Measurements from ENCODE around the gene SPAG16.

Gene SPAG16

DNA sequence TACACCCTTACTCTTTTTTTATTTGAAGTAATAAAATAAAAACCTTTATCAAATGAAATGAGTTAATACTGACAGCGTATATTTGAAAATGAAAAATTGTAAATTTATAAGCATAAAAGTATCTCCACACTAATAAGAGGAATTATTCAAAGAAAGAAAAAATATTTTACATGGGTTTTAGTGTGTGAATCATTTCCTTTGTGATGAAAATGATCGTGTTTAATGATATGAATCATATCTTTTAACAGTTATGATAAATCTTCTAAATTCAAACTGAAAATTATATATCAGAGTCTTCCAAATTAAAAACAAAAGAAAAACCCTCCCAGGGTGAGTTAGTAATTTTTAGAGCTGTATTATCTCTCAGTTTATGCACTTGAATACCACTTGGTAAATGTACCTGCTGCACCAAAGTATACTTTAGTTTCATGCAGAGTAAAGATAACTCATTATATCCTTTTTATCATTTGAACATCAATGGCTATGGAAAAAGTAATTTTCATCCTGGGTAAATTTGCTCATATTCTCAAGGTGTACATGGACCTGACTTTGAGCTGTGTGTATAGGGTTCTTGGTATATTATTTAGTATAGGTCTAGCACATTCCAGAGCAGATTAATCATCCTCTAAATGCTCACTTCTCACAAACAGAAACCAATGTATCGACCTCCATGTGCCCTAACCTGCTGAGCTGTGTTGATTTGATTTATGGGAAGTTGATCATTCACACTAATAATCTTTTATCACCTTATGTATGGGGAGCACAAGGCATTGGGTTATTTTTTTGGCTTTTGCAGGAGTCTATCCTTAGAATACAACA lies 1027.9 kb downstream of the SPAG16 start:
- H3K4me3 ChIP-seq = no peak overlapping the region
- no peaks in the 10 kb centered on the region; the same call in 1 of the 2 replicates for H3K4me1 ChIP-seq
- H3K9me3 ChIP-seq = no peaks in the 10 kb centered on the region
- H3K27me3 ChIP-seq (ENCODE audit: low read depth) = no peaks in the 10 kb centered on the region
- no peak for DNase-seq (ENCODE audit: low spot score in 2 of 2)
- in situ Hi-C loops (cut with MboI; ENCODE audit: low sequenced_read_pairs) = no loop called here
- no peaks in the 10 kb centered on the region for H3K36me3 ChIP-seq (replicated peaks)

DNA sequence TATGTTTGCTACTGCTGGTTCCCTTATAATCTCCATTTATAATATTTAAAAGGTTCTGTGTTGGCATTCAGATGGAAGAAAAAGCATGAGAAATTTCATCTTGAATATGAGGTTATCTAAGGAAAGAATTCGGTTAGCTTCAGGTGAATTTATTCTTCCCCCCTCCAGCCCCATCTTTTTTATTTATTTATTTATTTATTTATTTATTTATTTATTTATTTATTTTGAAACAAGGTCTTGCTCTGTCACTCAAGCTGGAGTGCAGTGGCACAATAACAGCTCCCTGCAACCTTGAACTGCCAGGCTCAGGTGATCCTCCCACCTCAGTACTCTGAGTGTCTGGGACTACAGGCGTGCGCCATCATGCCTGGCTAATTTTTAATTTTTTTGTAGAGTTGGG lies 1031.1 kb downstream of the SPAG16 start:
- Histone ChIP-seq H3K9me3 (no peaks in the 10 kb centered on the region), H3K27me3 (ENCODE audit: low read depth) (no peaks in the 10 kb centered on the region), H3K36me3 (replicated peaks) (no peaks in the 10 kb centered on the region), H3K4me1 (peaks cover 6% of the 10 kb centered on the region), H3K4me3 (no peak overlapping the region)
- in situ Hi-C loops (cut with MboI; ENCODE audit: low sequenced_read_pairs) = no loop called here
- DNase-seq (ENCODE audit: low spot score in 2 of 2) = no peak

DNA sequence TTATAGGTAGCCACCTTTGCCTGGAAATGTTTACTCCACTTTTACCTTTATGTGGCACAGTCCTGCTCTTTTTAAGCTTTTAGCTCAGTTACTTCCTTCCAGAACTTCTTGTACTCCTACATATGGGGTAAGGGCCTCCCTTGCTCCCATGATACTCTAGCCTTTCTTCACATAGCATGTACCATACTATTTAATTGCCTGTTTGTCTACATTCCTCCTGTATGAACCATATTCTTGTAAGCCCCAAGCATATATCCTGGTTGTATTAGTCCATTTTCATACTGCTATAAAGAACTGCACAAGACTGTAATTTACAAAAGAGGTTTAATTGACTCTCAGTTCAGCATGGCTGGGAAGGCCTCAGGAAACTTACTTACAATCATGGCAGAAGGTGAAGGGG lies 1035.9 kb downstream of the SPAG16 start:
- Histone ChIP-seq H3K9me3 (no peaks in the 10 kb centered on the region), H3K4me1 (peaks cover 6% of the 10 kb centered on the region), H3K27me3 (ENCODE audit: low read depth) (no peaks in the 10 kb centered on the region), H3K4me3 (no peak overlapping the region), H3K36me3 (replicated peaks) (no peaks in the 10 kb centered on the region)
- in situ Hi-C loops (cut with MboI; ENCODE audit: low sequenced_read_pairs) = no loop called here
- DNase-seq (ENCODE audit: low spot score in 2 of 2) = no peak

DNA sequence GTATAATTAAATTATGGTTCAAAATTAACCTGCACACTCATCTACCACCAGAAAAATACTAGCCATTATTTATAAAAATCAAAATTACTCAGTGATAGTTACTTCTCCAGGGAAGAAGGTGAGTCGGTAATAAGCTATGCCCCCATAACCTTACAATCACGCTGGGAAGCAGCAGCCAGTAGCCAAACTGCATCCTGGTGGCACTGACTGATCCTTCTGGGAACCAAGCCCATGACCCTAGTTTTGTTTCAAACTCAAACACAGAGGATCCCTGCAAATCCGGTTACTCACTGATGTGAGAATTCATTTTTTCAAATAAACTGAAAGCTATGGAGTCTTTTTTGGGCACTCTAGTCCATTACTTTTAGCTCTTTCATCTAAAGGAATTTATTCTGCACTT lies 1038.4 kb downstream of the SPAG16 start:
- Histone ChIP-seq H3K4me3 (no peak overlapping the region), H3K4me1 (peaks cover under 1% of the 10 kb centered on the region), H3K27me3 (ENCODE audit: low read depth) (no peaks in the 10 kb centered on the region), H3K9me3 (no peaks in the 10 kb centered on the region), H3K36me3 (replicated peaks) (no peaks in the 10 kb centered on the region)
- no peak for DNase-seq (ENCODE audit: low spot score in 2 of 2)
- in situ Hi-C loops (cut with MboI; ENCODE audit: low sequenced_read_pairs) = no loop called here

DNA sequence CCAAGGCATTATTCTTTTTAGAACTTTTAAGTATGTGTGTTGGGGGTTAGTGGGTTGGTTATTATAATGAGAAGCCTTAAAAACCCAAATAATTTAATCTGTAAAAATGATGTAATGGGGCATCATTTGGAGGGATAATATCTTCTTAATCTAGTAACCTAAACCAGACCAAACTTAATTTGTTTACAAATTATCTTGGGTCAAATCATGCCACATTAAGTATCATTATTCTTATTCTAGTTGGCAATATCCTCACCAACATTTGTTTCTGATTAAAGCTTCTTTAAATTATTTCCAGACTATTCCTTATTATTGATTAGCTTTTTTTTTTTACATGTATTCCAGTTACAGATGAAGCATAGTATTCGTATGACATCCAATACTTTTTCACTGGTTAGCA lies 1041.1 kb downstream of the SPAG16 start:
- Histone ChIP-seq H3K36me3 (replicated peaks) (no peaks in the 10 kb centered on the region), H3K27me3 (ENCODE audit: low read depth) (no peaks in the 10 kb centered on the region), H3K9me3 (no peaks in the 10 kb centered on the region), H3K4me3 (no peak overlapping the region), H3K4me1 (no peaks in the 10 kb centered on the region)
- no peak for DNase-seq (ENCODE audit: low spot score in 2 of 2)
- in situ Hi-C loops (cut with MboI; ENCODE audit: low sequenced_read_pairs) = no loop called here

DNA sequence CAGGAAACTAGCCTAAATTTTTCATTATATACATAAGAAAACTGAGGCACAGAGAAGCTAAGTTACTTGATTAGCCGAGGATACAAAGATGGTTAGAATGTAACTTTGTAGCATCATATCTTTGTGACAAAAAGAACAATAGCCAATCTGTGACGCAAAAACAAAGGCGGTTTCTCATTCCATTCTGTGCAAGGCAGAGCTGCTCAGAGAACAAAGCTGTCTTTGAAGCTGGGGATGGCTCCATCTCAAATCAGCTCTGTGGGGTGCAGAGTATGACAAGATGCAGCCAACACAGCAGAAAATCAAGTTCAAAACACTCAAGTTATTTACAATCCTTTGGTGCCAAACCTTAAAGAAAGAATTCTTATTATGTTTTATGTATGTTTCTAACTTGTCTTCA lies 1044.7 kb downstream of the SPAG16 start:
- no peaks in the 10 kb centered on the region for H3K9me3 ChIP-seq
- H3K4me1 ChIP-seq = no peaks in the 10 kb centered on the region
- no peaks in the 10 kb centered on the region for H3K36me3 ChIP-seq (replicated peaks)
- DNase-seq (ENCODE audit: low spot score in 2 of 2) = no peak
- in situ Hi-C loops (cut with MboI; ENCODE audit: low sequenced_read_pairs) = no loop called here
- no peak overlapping the region for H3K4me3 ChIP-seq
- no peaks in the 10 kb centered on the region for H3K27me3 ChIP-seq (ENCODE audit: low read depth)

DNA sequence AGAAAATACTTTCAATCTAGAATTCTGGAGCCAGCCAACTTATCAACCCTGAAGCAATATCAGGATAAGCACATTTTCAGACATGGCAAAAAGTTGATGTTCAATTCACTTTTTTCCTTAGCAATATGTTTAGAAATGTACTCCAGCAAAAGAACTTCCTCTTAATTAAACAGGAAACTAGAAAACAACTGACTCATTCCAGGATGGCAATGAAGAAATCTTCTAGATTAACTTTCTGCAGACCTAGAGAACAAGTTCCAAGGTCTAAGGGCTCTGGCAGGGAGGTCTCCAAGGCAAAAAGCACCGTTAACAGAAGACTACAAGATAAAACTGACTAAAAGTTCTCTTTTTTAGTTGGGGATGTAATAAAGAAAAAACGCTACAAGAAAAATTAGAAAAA lies 1057.4 kb downstream of the SPAG16 start:
- no peaks in the 10 kb centered on the region for H3K9me3 ChIP-seq
- H3K4me1 ChIP-seq = no peaks in the 10 kb centered on the region
- DNase-seq (ENCODE audit: low spot score in 2 of 2) = no peak
- H3K27me3 ChIP-seq (ENCODE audit: low read depth) = no peaks in the 10 kb centered on the region
- in situ Hi-C loops (cut with MboI; ENCODE audit: low sequenced_read_pairs) = no loop called here
- no peak overlapping the region for H3K4me3 ChIP-seq
- no peaks in the 10 kb centered on the region for H3K36me3 ChIP-seq (replicated peaks)

DNA sequence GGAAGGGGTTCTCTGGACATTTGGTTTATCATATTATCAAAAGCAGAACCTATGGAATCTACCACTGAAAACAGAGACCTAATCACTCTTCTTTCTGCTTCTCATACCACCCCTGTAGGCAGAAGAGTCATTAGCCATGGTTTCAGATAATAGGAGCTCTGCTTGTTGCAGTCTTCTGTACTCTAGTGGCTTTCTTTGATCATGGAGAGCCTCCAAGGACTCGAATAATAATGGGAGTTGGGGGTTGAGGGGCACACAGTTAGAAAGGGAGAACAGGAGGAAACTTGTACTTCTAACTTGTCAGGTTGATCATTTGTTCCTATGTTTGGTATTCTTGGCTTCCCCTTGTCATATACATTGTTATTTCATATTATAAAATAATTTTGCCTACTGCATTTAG lies 1074.2 kb downstream of the SPAG16 start:
- Histone ChIP-seq H3K4me1 (no peaks in the 10 kb centered on the region), H3K36me3 (replicated peaks) (no peaks in the 10 kb centered on the region), H3K4me3 (no peak overlapping the region), H3K9me3 (no peaks in the 10 kb centered on the region), H3K27me3 (ENCODE audit: low read depth) (no peaks in the 10 kb centered on the region)
- in situ Hi-C loops (cut with MboI; ENCODE audit: low sequenced_read_pairs) = no loop called here
- DNase-seq (ENCODE audit: low spot score in 2 of 2) = no peak

DNA sequence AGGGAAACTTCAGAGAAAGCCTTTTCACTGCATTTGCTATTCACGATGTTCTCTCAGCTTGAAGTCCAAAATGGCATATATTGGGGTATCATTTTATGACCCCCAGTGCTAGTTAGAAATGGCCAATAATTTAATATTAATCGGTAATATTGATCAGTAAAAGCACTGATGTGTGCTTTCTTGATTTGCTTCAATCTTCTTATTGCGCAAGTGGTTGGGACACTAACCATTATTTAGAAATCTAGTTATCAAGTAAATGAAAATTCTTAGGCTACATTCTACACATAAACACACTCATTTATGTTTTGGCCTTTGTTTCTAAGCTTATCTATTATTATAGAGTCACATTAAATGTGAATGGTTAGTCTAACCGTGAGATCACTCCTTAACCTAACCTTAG lies 1076.9 kb downstream of the SPAG16 start:
- in situ Hi-C loops (cut with MboI; ENCODE audit: low sequenced_read_pairs) = no loop called here
- Histone ChIP-seq H3K4me3 (no peak overlapping the region), H3K9me3 (no peaks in the 10 kb centered on the region), H3K4me1 (no peaks in the 10 kb centered on the region), H3K27me3 (ENCODE audit: low read depth) (no peaks in the 10 kb centered on the region), H3K36me3 (replicated peaks) (no peaks in the 10 kb centered on the region)
- DNase-seq (ENCODE audit: low spot score in 2 of 2) = no peak

DNA sequence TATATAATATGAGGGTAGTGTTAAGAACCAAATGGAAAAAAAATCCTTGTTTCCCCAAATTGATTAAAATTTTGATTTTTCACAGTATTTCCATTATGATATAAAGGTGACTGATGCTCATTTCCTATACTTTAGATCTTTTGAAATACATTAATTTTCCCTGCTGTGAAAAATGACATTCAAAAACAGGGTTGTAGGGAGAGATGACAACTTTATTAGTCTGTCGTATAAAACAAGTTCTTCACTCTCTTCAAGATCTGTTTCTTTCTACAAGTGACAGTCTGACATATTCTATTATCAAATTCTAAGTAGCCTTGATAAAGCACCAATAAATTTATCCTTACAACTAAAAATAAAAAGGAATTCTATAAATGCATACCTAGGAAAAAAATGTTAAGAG lies 1081.3 kb downstream of the SPAG16 start:
- Histone ChIP-seq H3K9me3 (no peaks in the 10 kb centered on the region), H3K4me3 (no peak overlapping the region), H3K27me3 (ENCODE audit: low read depth) (no peaks in the 10 kb centered on the region), H3K36me3 (replicated peaks) (no peaks in the 10 kb centered on the region), H3K4me1 (no peaks in the 10 kb centered on the region)
- in situ Hi-C loops (cut with MboI; ENCODE audit: low sequenced_read_pairs) = no loop called here
- DNase-seq (ENCODE audit: low spot score in 2 of 2) = no peak

DNA sequence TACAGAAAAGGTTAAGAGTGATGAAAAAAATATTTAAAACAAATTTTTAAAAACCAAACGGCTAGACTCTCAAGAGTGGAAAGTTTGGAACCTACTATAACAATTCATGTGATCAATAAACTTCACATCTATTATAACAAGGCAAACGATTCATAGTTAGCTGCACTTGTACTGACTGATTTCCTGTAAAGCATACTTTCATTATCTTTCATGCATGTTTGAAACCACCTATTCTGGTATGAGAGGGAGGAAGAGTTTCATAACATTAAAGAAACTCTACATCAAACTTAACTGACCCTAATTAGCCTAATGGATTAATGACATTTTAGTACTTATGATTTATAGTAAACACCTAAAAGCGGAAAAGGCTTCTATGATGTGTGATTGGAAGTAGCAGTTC lies 1082.9 kb downstream of the SPAG16 start:
- no peak for DNase-seq (ENCODE audit: low spot score in 2 of 2)
- in situ Hi-C loops (cut with MboI; ENCODE audit: low sequenced_read_pairs) = no loop called here
- no peak overlapping the region for H3K4me3 ChIP-seq
- H3K27me3 ChIP-seq (ENCODE audit: low read depth) = no peaks in the 10 kb centered on the region
- H3K4me1 ChIP-seq = no peaks in the 10 kb centered on the region
- H3K36me3 ChIP-seq (replicated peaks) = no peaks in the 10 kb centered on the region
- no peaks in the 10 kb centered on the region for H3K9me3 ChIP-seq

DNA sequence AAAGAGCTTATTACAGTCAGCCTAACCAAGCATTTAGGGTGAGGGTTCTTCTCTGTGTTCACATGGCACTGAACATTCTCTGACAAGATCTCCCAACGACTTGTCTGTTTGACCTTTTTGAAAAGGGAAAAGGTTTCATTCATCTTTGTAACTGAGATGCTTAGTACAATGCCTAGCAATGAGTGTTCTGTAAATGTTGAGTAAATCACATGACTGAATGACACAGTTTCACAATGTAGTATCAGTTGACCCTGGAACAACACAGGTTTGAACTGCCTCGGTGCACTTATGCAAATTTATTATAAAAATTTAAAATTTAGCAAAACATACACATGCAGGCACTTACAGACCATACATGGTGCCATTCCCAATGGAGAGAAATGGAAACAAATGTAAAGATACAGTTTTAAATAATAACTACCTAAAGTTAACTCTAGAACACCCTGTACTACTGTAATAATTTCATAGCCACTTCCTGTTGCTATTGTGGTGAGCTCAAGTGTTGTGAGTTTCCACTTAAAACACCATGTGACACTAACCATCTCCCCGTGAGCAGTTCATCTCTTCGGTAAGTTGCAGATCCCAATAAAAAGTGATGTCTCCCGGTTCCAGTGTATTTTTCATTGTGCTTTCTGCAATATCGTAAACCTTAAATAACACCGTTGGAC lies 1092.5 kb downstream of the SPAG16 start:
- no peaks in the 10 kb centered on the region for H3K9me3 ChIP-seq
- DNase-seq (ENCODE audit: low spot score in 2 of 2) = no peak
- no peaks in the 10 kb centered on the region for H3K36me3 ChIP-seq (replicated peaks)
- H3K4me1 ChIP-seq = no peaks in the 10 kb centered on the region
- in situ Hi-C loops (cut with MboI; ENCODE audit: low sequenced_read_pairs) = no loop called here
- H3K27me3 ChIP-seq (ENCODE audit: low read depth) = no peaks in the 10 kb centered on the region
- H3K4me3 ChIP-seq = no peak overlapping the region

DNA sequence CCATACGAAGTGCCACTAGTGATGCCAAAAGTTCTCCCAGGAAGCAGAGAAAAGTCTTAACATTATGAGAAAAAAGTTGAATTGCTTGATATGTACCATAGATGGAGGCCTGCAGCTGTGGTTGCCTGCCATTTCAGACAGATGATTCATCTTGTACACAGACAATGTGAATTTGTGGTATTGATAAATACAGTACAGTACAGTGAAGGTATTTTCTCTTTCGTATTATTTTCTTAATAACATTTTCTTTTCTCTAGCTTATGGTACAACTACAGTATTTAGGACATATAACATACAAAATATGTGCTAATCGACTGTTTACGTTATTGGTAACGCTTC lies 1093.0 kb downstream of the SPAG16 start:
- in situ Hi-C loops (cut with MboI; ENCODE audit: low sequenced_read_pairs) = no loop called here
- no peaks in the 10 kb centered on the region for H3K27me3 ChIP-seq (ENCODE audit: low read depth)
- DNase-seq (ENCODE audit: low spot score in 2 of 2) = no peak
- no peaks in the 10 kb centered on the region for H3K4me1 ChIP-seq
- no peaks in the 10 kb centered on the region for H3K36me3 ChIP-seq (replicated peaks)
- no peaks in the 10 kb centered on the region for H3K9me3 ChIP-seq
- H3K4me3 ChIP-seq = no peak overlapping the region

DNA sequence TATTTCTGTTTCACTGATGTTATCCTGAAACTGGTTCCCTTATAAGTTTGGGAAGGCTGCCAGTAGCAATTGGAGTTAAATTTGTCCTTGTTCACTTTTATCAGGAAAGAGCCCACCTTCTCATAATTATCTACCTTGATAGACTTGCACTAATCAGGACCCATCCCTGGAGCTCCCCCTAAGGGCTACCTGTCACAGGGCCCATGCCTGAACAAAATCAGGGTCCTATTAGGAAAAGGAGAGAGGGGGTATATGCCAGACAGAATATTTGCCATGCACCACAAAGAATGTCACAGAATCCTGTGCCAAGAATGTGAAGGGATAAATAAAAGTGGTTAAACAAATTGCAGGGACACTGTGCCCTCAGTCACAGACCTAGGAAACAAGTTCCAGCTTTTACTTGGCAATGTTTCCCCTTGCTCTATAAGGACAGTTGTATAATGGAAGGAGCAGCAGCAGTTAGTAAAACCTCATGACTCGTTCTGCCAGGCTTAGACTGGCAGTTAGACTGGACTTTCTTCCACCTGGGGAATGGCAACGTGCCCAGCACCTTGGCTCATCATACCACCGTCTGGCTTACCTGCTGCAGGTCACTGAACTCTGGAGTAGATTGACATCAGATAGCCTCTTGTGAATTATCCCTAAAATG lies 1094.3 kb downstream of the SPAG16 start:
- in situ Hi-C loops (cut with MboI; ENCODE audit: low sequenced_read_pairs) = no loop called here

More for the DNA sequence above, 1094.3 kb downstream of the SPAG16 start:
- Histone ChIP-seq H3K36me3 (replicated peaks) (no peaks in the 10 kb centered on the region), H3K9me3 (no peaks in the 10 kb centered on the region), H3K27me3 (ENCODE audit: low read depth) (no peaks in the 10 kb centered on the region), H3K4me3 (no peak overlapping the region), H3K4me1 (no peaks in the 10 kb centered on the region)
- no peak for DNase-seq (ENCODE audit: low spot score in 2 of 2)
